ENCODE measurements around the gene YWHAG. TPM values are rescaled to one million over a fixed set of nuclear protein-coding genes. Genes with fewer than 3 reads are reported as not detected.

Gene YWHAG
- total and polyA plus RNA-seq, 2 donors from 2014 or later: 45.4 to 94.2 TPM

- H3K36me3 ChIP-seq (ENCODE audit: control insufficient read depth in 2 of 3, insufficient read depth in 3 of 3, low read length in 3 of 3): peaks cover 0 to 6% (median 3%) of the 10 kb centered on the region in 3 donors
- H3K4me1 ChIP-seq (ENCODE audit: control insufficient read depth in 2 of 3, insufficient read depth in 2 of 3, low read depth in 1 of 3, low read length in 3 of 3): peaks cover 0 to 13% (median 13%) of the 10 kb centered on the region in 3 donors
- intact Hi-C loops (cut with DNase I): no loop called here
- H3K27ac ChIP-seq (ENCODE audit: low read depth in 2 of 2, low read length in 2 of 2): peak overlapping the region; percentile 100
- no peaks in the 10 kb centered on the region for H3K27me3 ChIP-seq (ENCODE audit: control insufficient read depth, insufficient read depth, low read length)
- H3K4me3 ChIP-seq (ENCODE audit: low read length in 3 of 3): peak overlapping the region; percentile 58 to 85 (median 74)
- H3K9ac ChIP-seq (ENCODE audit: low read length in 3 of 3): peak overlapping the region; percentile 15 to 100 (median 95)
- no peaks in the 10 kb centered on the region for H3K9me3 ChIP-seq (ENCODE audit: control insufficient read depth in 2 of 3, insufficient read depth in 1 of 3, low read length in 3 of 3)
- TF ChIP-seq CTCF (IDR thresholded peaks at IDR 0.05; ENCODE audit: borderline replicate concordance, extremely low read depth, insufficient read depth): no peak
- FAIRE-seq: no peak
- peak; percentile 96 to 97 (median 97) for DNase-seq
Observed at GRCh38 chr7:76303202-76304147, 55.3 kb downstream of the YWHAG start.

- Histone ChIP-seq H3K36me3 (ENCODE audit: control insufficient read depth in 2 of 3, insufficient read depth in 3 of 3, low read length in 3 of 3) (peaks cover 0 to 6% (median 3%) of the 10 kb centered on the region in 3 donors), H3K27me3 (ENCODE audit: control insufficient read depth, insufficient read depth, low read length) (no peaks in the 10 kb centered on the region), H3K4me1 (ENCODE audit: control insufficient read depth in 2 of 3, insufficient read depth in 2 of 3, low read depth in 1 of 3, low read length in 3 of 3) (peaks cover 0 to 13% (median 13%) of the 10 kb centered on the region in 3 donors), H3K27ac (ENCODE audit: low read depth in 2 of 2, low read length in 2 of 2) (peak within 1 kb of the TSS; percentile 100), H3K9ac (ENCODE audit: low read length in 3 of 3) (peak within 1 kb of the TSS; percentile 15 to 100 (median 95)), H3K9me3 (ENCODE audit: control insufficient read depth in 2 of 3, insufficient read depth in 1 of 3, low read length in 3 of 3) (no peaks in the 10 kb centered on the region), H3K4me3 (ENCODE audit: low read length in 3 of 3) (peak within 1 kb of the TSS; percentile 58 to 85 (median 74))
- DNase-seq: peak; percentile 83 to 98 (median 93)
- intact Hi-C loops (cut with DNase I): no loop called here
- TF ChIP-seq CTCF (IDR thresholded peaks at IDR 0.05; ENCODE audit: borderline replicate concordance, extremely low read depth, insufficient read depth): no peak
- peak; percentile 60 for FAIRE-seq
Observed at GRCh38 chr7:76302347-76303201, 56.2 kb downstream of the YWHAG start, which contains the start of gene HSPB1. TSS of gene HSPB1 (plus strand) at chr7:76302673. CDS start at chr7:76302713, 40 bp downstream.

- intact Hi-C loops (cut with DNase I): no loop called here
- Histone ChIP-seq H3K4me1 (ENCODE audit: control insufficient read depth in 2 of 3, insufficient read depth in 2 of 3, low read depth in 1 of 3, low read length in 3 of 3) (peaks cover 0 to 13% (median 13%) of the 10 kb centered on the region in 3 donors), H3K9me3 (ENCODE audit: control insufficient read depth in 2 of 3, insufficient read depth in 1 of 3, low read length in 3 of 3) (no peaks in the 10 kb centered on the region), H3K27ac (ENCODE audit: low read depth in 2 of 2, low read length in 2 of 2) (no peak overlapping the region), H3K9ac (ENCODE audit: low read length in 3 of 3) (no peak overlapping the region), H3K4me3 (ENCODE audit: low read length in 3 of 3) (no peak overlapping the region), H3K36me3 (ENCODE audit: control insufficient read depth in 2 of 3, insufficient read depth in 3 of 3, low read length in 3 of 3) (peaks cover 0 to 6% (median 3%) of the 10 kb centered on the region in 3 donors), H3K27me3 (ENCODE audit: control insufficient read depth, insufficient read depth, low read length) (no peaks in the 10 kb centered on the region)
- FAIRE-seq (no peak), DNase-seq (no peak)
- no peak for TF ChIP-seq CTCF (IDR thresholded peaks at IDR 0.05; ENCODE audit: borderline replicate concordance, extremely low read depth, insufficient read depth)
Observed at GRCh38 chr7:76301000-76301399, 57.8 kb downstream of the YWHAG start.
